Fibroblast of mammary gland (primary cell): ENCODE measurements around the gene IRF7.

Source experiments
- DNase-seq: peaks from one replicate; pipeline ENCODE4 v3.0.0-alpha.2; 2010; ENCODE audit warnings: low read depth
- H3K4me3 ChIP-seq: 2 replicates; pipeline ENCODE4 v1.5.1; 2011; ENCODE audit warnings: low read depth, mild to moderate bottlenecking, low read length, moderate library complexity; ENCODE audit not compliant: control insufficient read depth
- CTCF ChIP-seq: conservative IDR thresholded peaks from 2 replicates; pipeline ENCODE4 v1.5.1; 2011; ENCODE audit warnings: low read depth, low read length, inconsistent platforms; ENCODE audit not compliant: control insufficient read depth, insufficient read depth

The IRF7 gene

GRCh38 chr11:646214-646613 lies 30.5 kb upstream of the IRF7 start:
- no peak for DNase-seq
- no peak for TF ChIP-seq CTCF
- H3K4me3 ChIP-seq: no peak overlapping the region

- TF ChIP-seq CTCF: no peak
- H3K4me3 ChIP-seq: no peak overlapping the region
- no peak for DNase-seq
These were observed 29.8 kb upstream of the IRF7 start for GRCh38 chr11:645536-645935.

GRCh38 chr11:643849-644738 lies 28.3 kb upstream of the IRF7 start:
- H3K4me3 ChIP-seq: no peak overlapping the region
- no peak for DNase-seq
- no peak for TF ChIP-seq CTCF

- DNase-seq: no peak
- H3K4me3 ChIP-seq: no peak overlapping the region
- no peak for TF ChIP-seq CTCF
These were observed 27.6 kb upstream of the IRF7 start for GRCh38 chr11:643366-643765.

- no peak for DNase-seq
- H3K4me3 ChIP-seq: no peak overlapping the region
- TF ChIP-seq CTCF: no peak
These were observed 26.1 kb upstream of the IRF7 start for GRCh38 chr11:641806-642370.

GRCh38 chr11:640021-640706 lies 24.4 kb upstream of the IRF7 start:
- no peak for DNase-seq
- no peak overlapping the region for H3K4me3 ChIP-seq
- no peak for TF ChIP-seq CTCF
